D721Med (cell line): ENCODE data around the gene SLC24A3.

Experiments
- DNase-seq: peaks from one replicate; pipeline ENCODE4 v3.0.0; 2011; ENCODE audit warnings: low spot score; ENCODE audit not compliant: insufficient read length
- FAIRE-seq: peaks from 2 replicates; lab custom pipeline; 2011; peaks lifted over from hg19 to GRCh38; lab: Jason Lieb, UNC
- TF ChIP-seq, protein P1 (sequence below): IDR thresholded peaks from 2 replicates; pipeline ENCODE4 v1.5.1; 2012; ENCODE audit warnings: mild to moderate bottlenecking, control low read depth; ENCODE audit not compliant: insufficient read depth; ENCODE audit errors: missing control alignments

The SLC24A3 gene

DNA sequence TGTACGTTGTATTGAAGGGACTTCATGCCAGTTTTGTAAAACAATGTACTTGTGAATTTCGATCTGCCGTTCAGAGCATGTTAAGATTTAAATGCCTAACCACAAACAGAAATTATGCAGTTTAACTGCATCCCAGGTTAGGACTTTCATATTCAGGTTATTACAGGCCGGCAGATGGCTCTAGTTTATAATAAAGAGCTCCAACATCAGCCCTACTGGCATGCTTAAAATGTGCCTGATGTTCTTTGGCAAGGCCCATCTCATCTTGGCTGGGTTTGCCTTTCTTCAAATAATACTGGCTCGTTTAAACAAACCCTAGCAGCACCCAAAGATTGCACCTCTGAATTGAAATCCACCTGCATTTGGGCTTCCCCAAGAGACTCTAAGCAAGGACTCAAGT is 376.3 kb downstream of the SLC24A3 start:
- TF ChIP-seq, protein P1, sequence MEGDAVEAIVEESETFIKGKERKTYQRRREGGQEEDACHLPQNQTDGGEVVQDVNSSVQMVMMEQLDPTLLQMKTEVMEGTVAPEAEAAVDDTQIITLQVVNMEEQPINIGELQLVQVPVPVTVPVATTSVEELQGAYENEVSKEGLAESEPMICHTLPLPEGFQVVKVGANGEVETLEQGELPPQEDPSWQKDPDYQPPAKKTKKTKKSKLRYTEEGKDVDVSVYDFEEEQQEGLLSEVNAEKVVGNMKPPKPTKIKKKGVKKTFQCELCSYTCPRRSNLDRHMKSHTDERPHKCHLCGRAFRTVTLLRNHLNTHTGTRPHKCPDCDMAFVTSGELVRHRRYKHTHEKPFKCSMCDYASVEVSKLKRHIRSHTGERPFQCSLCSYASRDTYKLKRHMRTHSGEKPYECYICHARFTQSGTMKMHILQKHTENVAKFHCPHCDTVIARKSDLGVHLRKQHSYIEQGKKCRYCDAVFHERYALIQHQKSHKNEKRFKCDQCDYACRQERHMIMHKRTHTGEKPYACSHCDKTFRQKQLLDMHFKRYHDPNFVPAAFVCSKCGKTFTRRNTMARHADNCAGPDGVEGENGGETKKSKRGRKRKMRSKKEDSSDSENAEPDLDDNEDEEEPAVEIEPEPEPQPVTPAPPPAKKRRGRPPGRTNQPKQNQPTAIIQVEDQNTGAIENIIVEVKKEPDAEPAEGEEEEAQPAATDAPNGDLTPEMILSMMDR: no peak
- DNase-seq (no peak), FAIRE-seq (no peak)

DNA sequence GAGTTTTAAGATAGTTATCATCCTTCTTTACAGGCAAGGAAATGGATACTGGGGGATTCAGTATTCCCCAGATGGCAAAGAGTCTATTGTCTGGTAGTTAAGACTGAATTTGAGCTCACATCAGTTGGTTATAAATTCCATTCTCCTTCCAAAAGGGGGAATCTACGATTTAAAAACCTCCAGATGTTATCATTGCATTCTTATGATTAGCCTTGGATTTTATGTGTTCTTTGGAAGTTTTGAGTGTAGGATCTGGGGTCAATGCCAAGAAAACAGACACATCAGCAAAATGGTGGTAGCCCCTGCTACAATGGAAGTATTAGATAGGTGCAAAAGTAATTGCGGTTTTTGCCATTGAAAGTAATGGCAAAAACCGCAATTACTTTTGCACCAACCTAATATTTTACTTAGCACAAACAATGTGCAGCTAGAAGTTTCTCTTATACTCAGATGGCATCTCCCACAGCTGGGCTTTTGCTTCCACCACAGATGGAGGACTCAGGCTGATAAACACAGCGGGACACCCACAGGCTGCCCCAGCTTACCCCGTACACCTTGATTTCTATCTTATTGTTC is 377.4 kb downstream of the SLC24A3 start:
- TF ChIP-seq, protein P1: no peak
- no peak for FAIRE-seq

DNA sequence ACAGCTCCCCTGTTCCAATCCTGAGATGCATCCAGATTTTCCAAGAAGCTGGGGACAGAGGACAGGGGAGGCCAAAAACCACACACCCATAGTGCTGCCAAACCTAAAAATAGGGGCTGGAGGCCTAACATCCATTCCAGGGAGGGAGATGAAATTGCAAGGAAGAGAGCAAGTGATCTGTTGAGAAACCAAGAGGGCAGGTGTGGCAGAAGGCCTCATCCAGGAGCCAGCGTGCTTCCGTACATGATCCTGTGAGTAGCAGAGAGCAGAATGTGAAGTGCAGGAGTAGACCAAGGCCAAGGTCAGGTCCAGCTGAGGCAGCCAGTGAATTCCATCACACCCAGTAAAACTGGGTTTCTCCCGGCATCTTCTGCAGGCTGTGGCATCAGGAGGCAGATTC is 377.9 kb downstream of the SLC24A3 start:
- TF ChIP-seq, protein P1: no peak
- DNase-seq (no peak), FAIRE-seq (no peak)

More for the DNA sequence above, 377.4 kb downstream of the SLC24A3 start:
- DNase-seq: no peak

DNA sequence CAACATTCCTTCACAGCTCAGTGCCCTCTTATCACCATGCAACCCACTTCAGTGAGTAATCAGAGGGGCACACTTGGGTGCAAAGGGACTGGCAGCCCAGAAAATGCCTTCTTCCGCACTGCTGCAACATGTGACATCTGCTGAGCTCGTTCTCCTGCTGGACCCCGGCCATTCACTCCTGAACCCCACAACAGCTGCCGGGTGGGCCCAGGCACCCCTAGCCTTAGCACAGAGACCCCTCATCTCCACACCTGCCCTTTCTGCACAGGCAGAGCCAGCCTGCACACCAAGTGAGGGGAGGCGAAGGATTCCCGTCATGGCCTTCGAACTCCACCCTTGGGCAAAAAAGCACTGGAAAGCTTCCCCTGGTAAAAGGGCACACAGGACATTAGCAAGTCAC is 381.3 kb downstream of the SLC24A3 start:
- FAIRE-seq (no peak), DNase-seq (no peak)
- TF ChIP-seq, protein P1: no peak

DNA sequence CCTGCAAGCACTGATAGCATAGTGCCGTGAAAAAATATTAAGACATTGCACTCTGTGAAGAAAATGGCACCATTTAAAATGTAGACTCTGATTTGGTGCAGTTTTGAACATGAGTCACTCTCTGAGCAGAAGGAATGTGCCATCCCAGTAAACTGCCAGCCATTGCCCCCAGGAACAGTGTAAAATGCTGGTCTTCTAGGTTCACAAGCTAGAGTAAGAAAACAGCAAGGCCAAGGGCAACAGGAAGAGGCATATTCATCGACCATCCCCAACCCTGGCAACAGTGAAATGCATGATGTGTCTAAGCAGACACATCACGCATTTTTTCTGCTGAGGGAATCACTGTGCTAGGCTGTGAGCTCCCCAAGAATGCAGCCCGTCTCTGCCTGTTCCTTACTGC is 382.5 kb downstream of the SLC24A3 start:
- FAIRE-seq: no peak

DNA sequence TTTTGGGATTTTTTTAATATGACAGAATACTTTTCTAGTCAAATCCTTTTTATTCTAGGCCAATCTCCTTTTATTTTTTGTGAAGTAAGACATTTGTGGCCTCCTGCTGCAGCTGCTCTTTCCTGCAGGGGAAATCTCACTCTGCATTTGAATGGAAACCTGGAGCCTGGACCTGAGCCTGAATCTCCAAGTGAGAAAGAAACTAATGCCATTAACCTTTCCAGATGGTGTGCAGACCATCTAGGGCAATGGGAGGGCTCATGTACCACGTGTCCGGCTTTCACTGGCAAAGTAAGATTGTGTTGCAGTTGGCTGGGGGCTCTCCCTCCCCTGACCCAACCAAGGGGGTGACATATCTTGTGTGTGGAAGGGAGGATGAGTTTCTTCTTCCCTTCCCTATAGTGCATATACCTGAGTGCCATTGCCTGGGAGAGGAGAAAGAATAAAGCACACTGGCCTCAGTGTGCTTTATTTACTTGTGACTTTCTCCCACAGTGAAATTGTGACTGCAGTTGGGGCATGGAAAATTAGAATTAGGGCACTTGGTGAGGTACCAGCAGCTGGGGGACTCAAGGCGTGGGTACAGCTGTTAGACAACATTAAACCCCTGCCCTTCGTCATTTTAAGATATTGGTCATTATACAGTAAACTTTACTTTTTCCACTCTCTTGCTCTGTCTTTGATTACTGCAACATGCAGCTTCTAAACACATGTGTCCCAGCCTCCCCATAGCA is 385.8 kb downstream of the SLC24A3 start:
- FAIRE-seq (no peak), DNase-seq (no peak)
- TF ChIP-seq, protein P1: no peak

More for the DNA sequence above, 382.5 kb downstream of the SLC24A3 start:
- DNase-seq: no peak
- TF ChIP-seq, protein P1: no peak

DNA sequence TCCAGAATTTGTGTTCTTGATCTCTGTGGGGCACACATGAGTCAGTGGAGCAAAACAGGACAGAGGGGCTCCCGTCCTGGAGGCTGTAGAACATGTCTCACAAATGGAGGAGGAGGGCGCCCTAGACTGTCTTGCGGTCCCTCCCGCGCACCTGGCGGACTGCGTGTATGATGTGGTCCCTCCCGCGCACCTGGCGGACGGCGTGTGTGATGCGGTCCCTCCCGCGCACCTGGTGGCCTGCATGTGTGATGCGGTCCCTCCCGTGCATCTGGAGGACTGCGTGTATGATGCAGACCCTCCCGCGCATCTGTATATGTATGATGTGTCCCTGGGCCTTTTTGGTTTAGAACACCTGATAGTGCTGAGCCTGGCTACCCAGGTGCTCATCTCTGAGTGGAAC is 386.8 kb downstream of the SLC24A3 start:
- FAIRE-seq (no peak), DNase-seq (no peak)
- TF ChIP-seq, protein P1: no peak
